HCT116 (cell line): ENCODE measurements around the gene TDRD12.

Source experiments
- CEBPB ChIP-seq: IDR thresholded peaks from 2 replicates; pipeline ENCODE4 v1.6.1; 2012; ENCODE audit warnings: low read depth
- EZH2phosphoT487 ChIP-seq: fragments of 200-600 bp; IDR thresholded peaks from 2 replicates; pipeline ENCODE4 v1.6.1; 2018; ENCODE audit warnings: antibody characterized with exemption, borderline replicate concordance
- POLR2A ChIP-seq: IDR thresholded peaks from 2 replicates; pipeline ENCODE4 v1.7.0; 2011; ENCODE audit warnings: borderline replicate concordance; ENCODE audit not compliant: insufficient read depth, insufficient read length; ENCODE audit errors: extremely low read depth
- RAD21 ChIP-seq: IDR thresholded peaks from 2 replicates; pipeline ENCODE4 v1.6.1; 2012; ENCODE audit warnings: low read depth, mild to moderate bottlenecking
- TF ChIP-seq, protein P1 (sequence below), 3 experiments: fragments of 200-600 bp in 1 of 3; sonication (generic) in 1 of 3; IDR thresholded peaks in 2 of 3; conservative IDR thresholded peaks in 1 of 3; 2 replicates each; pipeline ENCODE4 v1.5.1; 2012 to 2017; ENCODE audit warnings: low read depth in 2 of 3, low read length in 2 of 3, antibody characterized with exemption in 1 of 3, borderline replicate concordance in 1 of 3, control low read depth in 1 of 3, mild to moderate bottlenecking in 1 of 3, mixed read lengths in 1 of 3, mixed run types in 1 of 3, moderate library complexity in 1 of 3; ENCODE audit not compliant: insufficient read depth in 1 of 3
- TF ChIP-seq, protein P2 (sequence below): IDR thresholded peaks from 2 replicates; pipeline ENCODE4 v1.6.1; 2012
- TF ChIP-seq, protein P3 (sequence below): IDR thresholded peaks from 2 replicates; pipeline ENCODE4 v1.6.1; 2012

DNA sequence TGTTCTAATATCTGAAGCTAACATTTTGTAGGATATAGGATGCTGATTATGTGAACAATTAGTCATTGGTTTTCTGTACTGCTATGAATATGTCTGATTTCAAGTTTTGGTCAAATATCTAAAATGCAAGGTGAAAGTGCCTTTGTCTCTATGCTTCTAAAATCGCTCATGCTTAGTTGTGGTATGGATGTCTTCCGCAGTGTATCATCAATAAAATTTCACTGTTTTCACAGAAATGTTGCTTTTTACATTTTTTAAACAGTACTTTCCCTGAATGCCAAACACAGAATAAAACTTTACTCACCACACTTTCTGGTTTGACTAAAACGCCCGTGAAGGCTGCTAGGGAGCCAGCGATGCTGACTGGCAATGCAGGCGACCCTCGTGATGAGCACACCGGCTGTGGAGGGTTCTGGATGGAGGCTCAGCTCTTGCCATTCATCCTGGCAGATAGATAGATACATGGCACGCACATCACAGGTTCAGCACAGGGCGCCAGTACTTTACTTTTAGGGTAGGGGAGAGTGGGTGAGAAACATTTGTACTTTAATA lies 109.9 kb downstream of the TDRD12 start:
- TF ChIP-seq EZH2phosphoT487 (no peak), CEBPB (no peak), RAD21 (no peak), POLR2A (no peak)
- TF ChIP-seq, protein P1, sequence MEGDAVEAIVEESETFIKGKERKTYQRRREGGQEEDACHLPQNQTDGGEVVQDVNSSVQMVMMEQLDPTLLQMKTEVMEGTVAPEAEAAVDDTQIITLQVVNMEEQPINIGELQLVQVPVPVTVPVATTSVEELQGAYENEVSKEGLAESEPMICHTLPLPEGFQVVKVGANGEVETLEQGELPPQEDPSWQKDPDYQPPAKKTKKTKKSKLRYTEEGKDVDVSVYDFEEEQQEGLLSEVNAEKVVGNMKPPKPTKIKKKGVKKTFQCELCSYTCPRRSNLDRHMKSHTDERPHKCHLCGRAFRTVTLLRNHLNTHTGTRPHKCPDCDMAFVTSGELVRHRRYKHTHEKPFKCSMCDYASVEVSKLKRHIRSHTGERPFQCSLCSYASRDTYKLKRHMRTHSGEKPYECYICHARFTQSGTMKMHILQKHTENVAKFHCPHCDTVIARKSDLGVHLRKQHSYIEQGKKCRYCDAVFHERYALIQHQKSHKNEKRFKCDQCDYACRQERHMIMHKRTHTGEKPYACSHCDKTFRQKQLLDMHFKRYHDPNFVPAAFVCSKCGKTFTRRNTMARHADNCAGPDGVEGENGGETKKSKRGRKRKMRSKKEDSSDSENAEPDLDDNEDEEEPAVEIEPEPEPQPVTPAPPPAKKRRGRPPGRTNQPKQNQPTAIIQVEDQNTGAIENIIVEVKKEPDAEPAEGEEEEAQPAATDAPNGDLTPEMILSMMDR (IDR thresholded peaks at IDR 0.05 in 2 of 3, conservative IDR thresholded peaks at IDR 0.05 in 1 of 3; ENCODE audit: borderline replicate concordance in 1 of 3, insufficient read depth in 1 of 3, low read depth in 2 of 3, low read length in 2 of 3), result no peak
- TF ChIP-seq, protein P2, sequence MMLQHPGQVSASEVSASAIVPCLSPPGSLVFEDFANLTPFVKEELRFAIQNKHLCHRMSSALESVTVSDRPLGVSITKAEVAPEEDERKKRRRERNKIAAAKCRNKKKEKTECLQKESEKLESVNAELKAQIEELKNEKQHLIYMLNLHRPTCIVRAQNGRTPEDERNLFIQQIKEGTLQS, result no peak
- TF ChIP-seq, protein P3, sequence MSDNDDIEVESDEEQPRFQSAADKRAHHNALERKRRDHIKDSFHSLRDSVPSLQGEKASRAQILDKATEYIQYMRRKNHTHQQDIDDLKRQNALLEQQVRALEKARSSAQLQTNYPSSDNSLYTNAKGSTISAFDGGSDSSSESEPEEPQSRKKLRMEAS, result no peak
